Esophagus muscularis mucosa (tissue), 4 donors: ENCODE results near the gene COL4A3. TPM values are rescaled to one million over a fixed set of nuclear protein-coding genes. Genes with fewer than 3 reads are reported as not detected.

Experiments used
- DNase-seq: peaks from one replicate; pipeline ENCODE4 v3.0.0-alpha.2; 2017; ENCODE audit errors: extremely low spot score
- H3K27ac ChIP-seq, 4 donors: fragments of 200-600 bp; sonication (generic); replicated peaks in 1 of 4; 1 replicate in 3 of 4; 2 replicates in 1 of 4; pipeline ENCODE4 v1.5.1; 2016 to 2019; ENCODE audit warnings: mild to moderate bottlenecking in 1 of 4
- H3K27me3 ChIP-seq, 4 donors: fragments of 200-600 bp; sonication (generic); one replicate each; pipeline versions ENCODE4 v1.5.1 to v1.6.0; 2016 to 2019
- H3K36me3 ChIP-seq, 4 donors: fragments of 200-600 bp; sonication (generic); one replicate each; pipeline ENCODE4 v1.5.1; 2016 to 2019
- H3K4me1 ChIP-seq, 4 donors: fragments of 200-600 bp; sonication (generic); one replicate each; pipeline ENCODE4 v1.5.1; 2016 to 2019
- H3K4me3 ChIP-seq, 4 donors: fragments of 200-600 bp; sonication (generic); 1 replicate in 2 of 4; 2 replicates in 2 of 4; pipeline ENCODE4 v1.5.1; 2016 to 2019; ENCODE audit warnings: mild to moderate bottlenecking in 4 of 4, moderate library complexity in 1 of 4
- H3K9me3 ChIP-seq, 4 donors: fragments of 200-600 bp; sonication (generic); 1 replicate in 3 of 4; 2 replicates in 1 of 4; pipeline ENCODE4 v1.5.1; 2016 to 2019
- EP300 ChIP-seq: sonication (generic); formaldehyde crosslinking; IDR thresholded peaks from one replicate; pipeline ENCODE4 v1.6.1; 2017; ENCODE audit warnings: antibody characterized with exemption
- POLR2A ChIP-seq: fragments of 450-650 bp; IDR thresholded peaks from one replicate; pipeline ENCODE4 v1.6.1; 2017; ENCODE audit warnings: antibody characterized with exemption, moderate library complexity, mild to moderate bottlenecking, low read depth
- POLR2AphosphoS5 ChIP-seq, 2 donors: sonication (generic); formaldehyde crosslinking; IDR thresholded peaks; one replicate each; pipeline ENCODE4 v1.6.1; 2017; ENCODE audit warnings: antibody characterized with exemption in 2 of 2
- WGBS: methylation state at CpG from one replicate; pipeline ENCODE4 v1.1.5; 2018; 5-methylcytosine and 5-hydroxymethylcytosine counted together
- intact Hi-C: fragments of 100-400 bp; cut with DNase I; formaldehyde crosslinking; loops from one replicate; pipeline ENCODE4 v1.15.1; 2023
- total RNA-seq, 4 donors: library from RNA; depleted of rRNA; stranded (reverse); fragments of >200 nt; gene quantifications; one replicate each; pipeline versions ENCODE4 v1.1.0 to v1.2.1, GENCODE V29; 2016
- TF ChIP-seq, protein P1 (sequence below), 3 experiments: fragments of 200-600 bp in 2 of 3; fragments of 450-650 bp in 1 of 3; sonication (generic) in 2 of 3; IDR thresholded peaks; one replicate each; pipeline ENCODE4 v1.5.1; 2017 to 2019; ENCODE audit warnings: antibody characterized with exemption in 3 of 3, mild to moderate bottlenecking in 2 of 3, moderate library complexity in 1 of 3

Gene COL4A3
- total RNA-seq, 4 donors from 2014 or later, result 1.9 to 10.8 (median 4.3) TPM

DNA sequence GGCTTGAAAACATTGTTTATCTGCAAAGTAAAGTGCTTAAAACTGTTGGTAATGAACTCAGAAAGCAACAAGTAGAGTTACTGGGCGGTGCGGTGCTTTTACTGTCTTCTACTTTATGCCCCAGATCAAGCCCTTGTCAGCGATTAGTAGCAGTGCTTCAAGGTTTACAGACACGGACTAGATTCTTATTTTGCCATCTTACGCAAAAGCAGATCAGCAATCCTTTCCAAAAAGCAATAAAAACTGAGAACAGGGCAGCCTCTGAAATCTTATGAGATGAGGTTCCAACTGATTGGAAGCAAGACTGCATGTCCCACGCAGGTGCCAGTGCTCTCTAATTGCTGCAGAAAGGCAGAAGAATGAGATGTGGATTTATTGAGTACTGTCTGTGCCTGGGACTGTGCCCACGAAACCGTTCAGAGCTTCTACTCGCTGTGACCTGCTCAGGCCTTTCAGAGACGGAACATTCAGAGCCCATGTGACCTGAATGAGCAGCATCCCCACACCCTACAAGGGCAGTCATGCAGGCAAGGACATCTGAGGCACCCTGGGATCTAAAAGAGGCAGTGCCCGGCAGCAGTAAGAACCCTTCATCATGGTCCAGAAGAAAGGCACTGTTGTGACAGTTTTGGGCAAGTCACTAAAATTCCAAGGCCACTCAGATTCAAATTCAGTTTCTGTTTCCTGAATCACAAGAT lies 15.7 kb downstream of the COL4A3 start:
- H3K27ac ChIP-seq, result no peak overlapping the region
- 71% methylated on average over 11 of the region's 11 CpGs for WGBS

DNA sequence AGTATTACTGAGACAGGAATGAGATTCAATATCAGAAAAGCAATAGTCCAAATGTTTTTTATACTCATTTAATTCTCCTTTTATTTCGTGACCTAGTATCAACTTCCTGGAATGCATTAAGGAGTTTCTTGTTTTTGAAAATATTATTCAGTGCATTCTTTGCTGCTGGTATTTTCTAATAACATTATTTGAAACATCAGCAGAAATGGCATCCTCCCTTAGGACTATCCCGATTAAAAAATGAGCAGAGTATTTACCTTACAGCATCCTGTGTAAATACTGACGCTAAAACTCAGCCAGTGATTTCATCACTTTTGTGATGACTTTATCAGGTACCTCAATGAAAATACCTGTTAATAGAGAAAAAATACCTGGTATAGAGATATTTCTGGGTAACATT lies 16.3 kb downstream of the COL4A3 start:
- Histone ChIP-seq H3K27ac (no peak overlapping the region), H3K9me3 (peaks cover 0 to 4% (median 0%) of the 10 kb centered on the region in 4 donors), H3K36me3 (no peaks in the 10 kb centered on the region), H3K27me3 (no peaks in the 10 kb centered on the region), H3K4me1 (no peaks in the 10 kb centered on the region), H3K4me3 (no peak overlapping the region)
- intact Hi-C loops, result no loop called here
- WGBS, result 78% methylated on average over 3 of the region's 3 CpGs
- TF ChIP-seq POLR2A (no peak), POLR2AphosphoS5 (IDR thresholded peaks at IDR 0.05) (no peak)
- DNase-seq, result no peak

More for the DNA sequence above, 15.7 kb downstream of the COL4A3 start:
- Histone ChIP-seq H3K4me3 (no peak overlapping the region), H3K27me3 (no peaks in the 10 kb centered on the region), H3K4me1 (no peaks in the 10 kb centered on the region), H3K36me3 (no peaks in the 10 kb centered on the region), H3K9me3 (peaks cover 0 to 4% (median 0%) of the 10 kb centered on the region in 4 donors)
- TF ChIP-seq, protein P1, sequence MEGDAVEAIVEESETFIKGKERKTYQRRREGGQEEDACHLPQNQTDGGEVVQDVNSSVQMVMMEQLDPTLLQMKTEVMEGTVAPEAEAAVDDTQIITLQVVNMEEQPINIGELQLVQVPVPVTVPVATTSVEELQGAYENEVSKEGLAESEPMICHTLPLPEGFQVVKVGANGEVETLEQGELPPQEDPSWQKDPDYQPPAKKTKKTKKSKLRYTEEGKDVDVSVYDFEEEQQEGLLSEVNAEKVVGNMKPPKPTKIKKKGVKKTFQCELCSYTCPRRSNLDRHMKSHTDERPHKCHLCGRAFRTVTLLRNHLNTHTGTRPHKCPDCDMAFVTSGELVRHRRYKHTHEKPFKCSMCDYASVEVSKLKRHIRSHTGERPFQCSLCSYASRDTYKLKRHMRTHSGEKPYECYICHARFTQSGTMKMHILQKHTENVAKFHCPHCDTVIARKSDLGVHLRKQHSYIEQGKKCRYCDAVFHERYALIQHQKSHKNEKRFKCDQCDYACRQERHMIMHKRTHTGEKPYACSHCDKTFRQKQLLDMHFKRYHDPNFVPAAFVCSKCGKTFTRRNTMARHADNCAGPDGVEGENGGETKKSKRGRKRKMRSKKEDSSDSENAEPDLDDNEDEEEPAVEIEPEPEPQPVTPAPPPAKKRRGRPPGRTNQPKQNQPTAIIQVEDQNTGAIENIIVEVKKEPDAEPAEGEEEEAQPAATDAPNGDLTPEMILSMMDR (IDR thresholded peaks at IDR 0.05), result no peak
- no peak for TF ChIP-seq EP300
- no peak for TF ChIP-seq POLR2AphosphoS5 (IDR thresholded peaks at IDR 0.05)
- no peak for TF ChIP-seq POLR2A
- intact Hi-C loops, result no loop called here
- DNase-seq, result no peak

DNA sequence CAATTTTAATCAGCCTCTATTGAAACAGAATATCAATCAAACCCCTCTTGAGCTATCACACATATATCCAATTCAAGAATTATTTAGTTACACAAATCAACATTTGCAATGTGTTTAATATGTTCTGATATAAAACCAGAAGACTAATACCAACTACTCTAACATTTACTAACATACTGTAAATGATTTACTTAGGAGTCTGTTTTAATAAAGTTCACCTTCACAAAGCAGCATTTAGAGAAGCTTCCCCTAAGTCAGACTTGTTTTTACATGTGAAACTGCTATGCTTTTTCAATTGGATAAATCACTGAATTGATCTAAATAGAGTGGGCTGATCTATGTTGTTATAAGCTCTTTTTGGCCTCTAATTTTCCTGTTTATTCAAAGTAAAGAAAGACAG lies 18.3 kb downstream of the COL4A3 start:
- H3K36me3 ChIP-seq, result no peaks in the 10 kb centered on the region
- no peak for DNase-seq
- peaks cover 0 to 4% (median 0%) of the 10 kb centered on the region in 4 donors for H3K4me1 ChIP-seq
- TF ChIP-seq, protein P1 (IDR thresholded peaks at IDR 0.05), result no peak
- TF ChIP-seq POLR2AphosphoS5 (IDR thresholded peaks at IDR 0.05), result no peak
- TF ChIP-seq EP300, result no peak
- TF ChIP-seq POLR2A, result no peak
- H3K27me3 ChIP-seq, result no peaks in the 10 kb centered on the region
- H3K9me3 ChIP-seq, result peaks cover 0 to 4% (median 0%) of the 10 kb centered on the region in 4 donors
- no peak overlapping the region for H3K4me3 ChIP-seq
- intact Hi-C loops, result no loop called here
- H3K27ac ChIP-seq, result no peak overlapping the region

DNA sequence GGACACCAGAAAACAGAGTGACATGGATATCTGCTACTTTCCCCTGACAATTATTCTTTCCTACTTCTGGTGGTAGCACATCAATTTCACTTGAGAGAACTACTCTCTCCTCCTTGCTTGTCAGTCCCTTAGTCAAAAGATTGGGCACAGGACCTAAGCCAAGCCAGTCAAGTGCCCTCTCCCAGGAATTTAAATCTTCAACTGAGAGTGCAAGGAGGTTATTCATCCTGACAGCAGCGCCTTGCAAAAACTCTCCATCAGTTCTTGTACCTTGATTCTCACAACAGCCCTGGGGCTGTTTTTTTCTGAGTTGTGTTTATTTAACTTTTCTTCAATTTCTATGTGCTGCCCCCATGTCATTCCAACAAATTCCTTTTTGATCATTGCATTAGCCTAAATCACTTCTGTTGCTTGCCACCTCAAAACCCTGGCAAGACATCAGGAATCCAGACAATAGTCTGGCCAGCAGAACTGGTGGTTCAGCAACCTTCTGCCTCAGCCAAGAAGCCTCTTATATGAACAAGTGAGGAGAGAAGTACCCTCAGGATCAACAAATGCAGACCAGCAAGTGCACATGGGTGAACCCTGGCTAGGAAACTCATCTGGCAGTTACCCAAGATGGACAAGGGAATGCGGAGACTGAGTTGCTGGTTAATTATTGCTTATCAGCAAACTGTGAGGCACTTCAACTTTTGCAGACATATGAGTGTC lies 19.4 kb downstream of the COL4A3 start:
- Histone ChIP-seq H3K36me3 (no peaks in the 10 kb centered on the region), H3K4me1 (peaks cover 0 to 7% (median 0%) of the 10 kb centered on the region in 4 donors), H3K9me3 (peaks cover 0 to 4% (median 0%) of the 10 kb centered on the region in 4 donors), H3K27me3 (no peaks in the 10 kb centered on the region), H3K27ac (no peak overlapping the region), H3K4me3 (no peak overlapping the region)
- TF ChIP-seq POLR2AphosphoS5 (IDR thresholded peaks at IDR 0.05) (no peak), EP300 (no peak), POLR2A (no peak)
- TF ChIP-seq, protein P1 (IDR thresholded peaks at IDR 0.05), result no peak
- intact Hi-C loops, result no loop called here
- peak; percentile 86 for DNase-seq
- WGBS, result 92% methylated on average over 2 of the region's 2 CpGs

DNA sequence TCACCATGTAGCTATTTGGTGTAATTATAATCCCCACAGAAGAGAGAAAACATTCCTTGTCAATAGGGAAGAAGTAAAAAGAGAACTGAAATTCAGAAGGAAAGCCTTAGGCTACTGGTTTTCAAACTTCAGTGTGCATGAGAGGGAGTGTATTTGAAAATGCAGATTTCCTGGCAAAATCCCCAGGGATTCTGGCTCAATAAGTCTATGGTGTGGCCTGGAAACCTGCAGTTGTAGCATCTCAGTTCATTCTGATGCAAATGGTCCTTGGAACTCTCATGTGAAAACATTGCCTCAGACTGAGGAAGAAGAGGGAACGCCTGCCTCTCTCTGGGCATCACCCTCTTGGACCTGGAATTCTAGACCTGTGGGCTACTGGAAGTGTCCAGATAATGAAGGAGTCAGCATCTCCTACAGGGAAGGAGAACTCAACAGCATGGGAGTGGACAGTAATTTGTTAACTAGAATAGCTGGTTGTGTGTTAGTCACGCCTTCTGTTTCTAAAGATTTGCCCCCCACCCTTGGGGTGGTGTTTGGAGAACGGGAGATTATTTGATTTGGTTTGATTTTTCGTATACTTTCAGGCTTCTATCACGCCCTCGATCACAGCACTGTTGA lies 21.3 kb downstream of the COL4A3 start:
- 75% methylated on average over 6 of the region's 6 CpGs for WGBS
- intact Hi-C loops, result no loop called here

More for the DNA sequence above, 21.3 kb downstream of the COL4A3 start:
- no peak for TF ChIP-seq EP300
- no peaks in the 10 kb centered on the region for H3K27me3 ChIP-seq
- no peaks in the 10 kb centered on the region for H3K36me3 ChIP-seq
- H3K9me3 ChIP-seq, result peaks cover 0 to 4% (median 0%) of the 10 kb centered on the region in 4 donors
- peaks cover 0 to 7% (median 0%) of the 10 kb centered on the region in 4 donors for H3K4me1 ChIP-seq
- DNase-seq, result peak; percentile 83
- H3K4me3 ChIP-seq, result no peak overlapping the region
- H3K27ac ChIP-seq, result no peak overlapping the region
